ENCODE data around the gene SART1.
"Not testable (repeated sequence)": the region's sequence is repeated elsewhere in the genome, so short reads cannot be mapped to it uniquely, and the experiment has no call there.

The SART1 gene

GRCh38 chr11:66001942-66002647, 40.6 kb downstream of the SART1 start, which contains the start of the genes BANF1 and EIF1AD:
Gene BANF1 (plus strand): TSS chr11:66002503. CDS start chr11:66003251, 748 bp downstream.
Gene EIF1AD (minus strand): TSS chr11:66002157. CDS start chr11:66000389, 1,768 bp downstream.
- peak; percentile 97 for DNase-seq

- DNase-seq: no peak
Measured at GRCh38 chr11:66002648-66003225, 41.2 kb downstream of the SART1 start.

GRCh38 chr11:66003291-66003690, 41.8 kb downstream of the SART1 start:
- no peak for DNase-seq

- no peak for DNase-seq
Measured at GRCh38 chr11:66004186-66004585, 42.7 kb downstream of the SART1 start.

- DNase-seq: no peak
Measured at GRCh38 chr11:66006134-66006890, 44.8 kb downstream of the SART1 start.

GRCh38 chr11:66006891-66007176, 45.3 kb downstream of the SART1 start:
- no peak for DNase-seq

GRCh38 chr11:66007201-66007634, 45.7 kb downstream of the SART1 start:
- DNase-seq: no peak

- DNase-seq: no peak
Measured at GRCh38 chr11:66008095-66008467, 46.5 kb downstream of the SART1 start.

GRCh38 chr11:66008468-66009101, 47.1 kb downstream of the SART1 start:
- DNase-seq: peak; percentile 5

GRCh38 chr11:66010036-66010435, 48.5 kb downstream of the SART1 start:
- not testable (repeated sequence) for DNase-seq

- DNase-seq: no peak
Measured at GRCh38 chr11:66011239-66011784, 49.8 kb downstream of the SART1 start.

- no peak for DNase-seq
Measured at GRCh38 chr11:66011785-66012303, 50.3 kb downstream of the SART1 start, which contains the start of gene CST6. Gene CST6 (plus strand): TSS chr11:66012008. CDS start chr11:66012045, 37 bp downstream.

- DNase-seq: no peak
Measured at GRCh38 chr11:66012371-66012945, 50.9 kb downstream of the SART1 start.

- no peak for DNase-seq
Measured at GRCh38 chr11:66012946-66013761, 51.6 kb downstream of the SART1 start.

- DNase-seq: no peak
Measured at GRCh38 chr11:66013762-66014100, 52.2 kb downstream of the SART1 start.

GRCh38 chr11:66014804-66015453, 53.4 kb downstream of the SART1 start:
- no peak for DNase-seq

GRCh38 chr11:66015454-66015881, 53.9 kb downstream of the SART1 start:
- no peak for DNase-seq

- DNase-seq: no peak
Measured at GRCh38 chr11:66015936-66016792, 54.6 kb downstream of the SART1 start.

- DNase-seq: no peak
Measured at GRCh38 chr11:66016793-66017177, 55.3 kb downstream of the SART1 start.

GRCh38 chr11:66017321-66017720, 55.8 kb downstream of the SART1 start:
- DNase-seq: no peak

Measured in GF-D8 (cell line).